ENCODE results near the gene DSC1.

DNA sequence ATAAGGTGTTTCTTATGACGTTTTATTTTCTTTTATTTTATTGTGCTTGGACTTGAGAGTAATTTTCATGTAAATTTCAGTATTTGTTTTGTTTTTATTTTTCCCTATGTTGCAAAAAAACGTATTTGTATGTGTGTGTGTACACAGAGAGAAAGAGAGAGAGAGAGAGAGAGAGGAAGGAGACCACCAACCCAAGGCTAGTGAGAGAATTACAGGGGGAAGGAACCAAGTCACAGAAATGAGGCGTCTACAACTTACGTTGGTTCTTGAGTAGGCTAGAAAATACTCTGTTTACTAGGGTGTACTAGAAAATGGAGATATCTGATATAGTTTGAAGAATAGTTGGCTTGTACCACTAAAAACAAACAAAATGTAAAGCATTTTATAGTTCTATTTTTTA lies 7.7 kb upstream of the DSC1 start:
- TF ChIP-seq CTCF (IDR thresholded peaks at IDR 0.05) (no peak), POLR2A (IDR thresholded peaks at IDR 0.05) (no peak)
